K562 (cell line): ENCODE measurements around the gene USP5.
"Not testable (repeated sequence)": the region's sequence is repeated elsewhere in the genome, so short reads cannot be mapped to it uniquely, and the experiment has no call there.

ENCODE experiments used
- CTCF ChIP-seq, 3 experiments: IDR thresholded peaks in 2 of 3; conservative IDR thresholded peaks in 1 of 3; 2 replicates each; pipeline ENCODE4 v1.5.1; 2011 to 2012; ENCODE audit warnings: low read length in 3 of 3, mild to moderate bottlenecking in 3 of 3, control low read depth in 2 of 3, improper control_type of control experiment in 1 of 3, inconsistent platforms in 1 of 3, low read depth in 1 of 3, mixed read lengths in 1 of 3, moderate library complexity in 1 of 3; ENCODE audit not compliant: insufficient read depth in 2 of 3
- HIVEP1 ChIP-seq: fragments of 250-450 bp; sonication (Bioruptor Pico); IDR thresholded peaks from 2 replicates; pipeline ENCODE4 v1.4.0; 2020; ENCODE audit warnings: mild to moderate bottlenecking
- POLR2A ChIP-seq: fragments of 450-650 bp; conservative IDR thresholded peaks from 2 replicates; pipeline ENCODE4 v1.6.1; 2016
- SAFB2 ChIP-seq: fragments of 200-400 bp; formaldehyde crosslinking; IDR thresholded peaks from 2 replicates; pipeline ENCODE4 v1.6.1; 2018; ENCODE audit warnings: borderline replicate concordance, low read length, low read depth, moderate library complexity; ENCODE audit not compliant: severe bottlenecking
- TBP ChIP-seq: optimal IDR thresholded peaks from 2 replicates; pipeline ENCODE3; 2011; ENCODE audit warnings: low read depth, low read length, improper control_type of control experiment
- ZNF324 ChIP-seq: fragments of 250-450 bp; sonication (Bioruptor Pico); IDR thresholded peaks from 2 replicates; pipeline ENCODE4 v1.4.0; 2020; ENCODE audit warnings: mild to moderate bottlenecking

GRCh38 chr12:6865307-6865706 is 13.4 kb downstream of the USP5 start:
- TF ChIP-seq SAFB2; POLR2A; TBP; ZNF324; HIVEP1 (CRISPR knock-in tag); CTCF (IDR thresholded peaks at IDR 0.05 in 2 of 3, conservative IDR thresholded peaks at IDR 0.05 in 1 of 3; ENCODE audit: insufficient read depth in 2 of 3, low read depth in 1 of 3, low read length in 3 of 3): not testable (repeated sequence)
